B cell (primary cell): ENCODE measurements around the gene MAD1L1. TPM values are rescaled to one million over a fixed set of nuclear protein-coding genes. Genes with fewer than 3 reads are reported as not detected.
"Not testable (repeated sequence)": the region's sequence is repeated elsewhere in the genome, so short reads cannot be mapped to it uniquely, and the experiment has no call there.

Source experiments
- ATAC-seq: fragments of 200-7000 bp; cut with Tn5 transposase; one replicate; pipeline ENCODE4 v1.10.0; 2021; ENCODE audit warnings: low read depth, mild to moderate bottlenecking, moderate number of reproducible peaks, moderate library complexity
- CTCF ChIA-PET: fragments of 350-600 bp; sonication (Branson Sonifier 250); formaldehyde crosslinking; loops from one replicate; lab custom pipeline; 2021; ENCODE audit warnings: antibody characterized with exemption, inconsistent platforms; lab: Charles Lee
- POLR2A ChIA-PET: fragments of 350-600 bp; sonication (Branson Sonifier 250); formaldehyde crosslinking; loops from one replicate; lab custom pipeline; 2021; ENCODE audit warnings: antibody characterized with exemption; lab: Charles Lee
- DNase-seq: peaks from one replicate; pipeline ENCODE4 v3.0.0; 2013
- H2AFZ ChIP-seq: 2 replicates; pipeline ENCODE4 v1.6.1; 2012; ENCODE audit warnings: mild to moderate bottlenecking, low read depth, low read length; ENCODE audit not compliant: insufficient read depth, poor library complexity, severe bottlenecking
- H3K27ac ChIP-seq, 2 donors: 1 replicate in 1 of 2; 2 replicates in 1 of 2; pipeline ENCODE4 v1.5.1; 2012 to 2013; ENCODE audit warnings: low read length in 2 of 2, mild to moderate bottlenecking in 2 of 2, moderate library complexity in 1 of 2
- H3K27me3 ChIP-seq, 4 experiments: fragments of 200-600 bp in 1 of 4; sonication (generic) in 1 of 4; replicated peaks in 1 of 4; 1 replicate in 2 of 4; 2 replicates in 2 of 4; pipeline versions ENCODE4 v1.6.1 to v1.7.0; 2013 to 2016; ENCODE audit warnings: low read length in 3 of 4, mild to moderate bottlenecking in 2 of 4, mixed read lengths in 1 of 4, moderate library complexity in 1 of 4; ENCODE audit not compliant: insufficient read depth in 4 of 4, control insufficient read depth in 3 of 4; ENCODE audit errors: control extremely low read depth in 1 of 4
- H3K36me3 ChIP-seq, 2 experiments: replicated peaks in 1 of 2; 1 replicate in 1 of 2; 2 replicates in 1 of 2; pipeline versions ENCODE4 v1.6.1 to v1.7.1; 2013; ENCODE audit warnings: low read length in 1 of 2; ENCODE audit not compliant: insufficient read depth in 2 of 2, control insufficient read depth in 1 of 2; ENCODE audit errors: control extremely low read depth in 1 of 2, extremely low read depth in 1 of 2
- H3K4me1 ChIP-seq, 2 donors: fragments of 200-600 bp in 1 of 2; sonication (generic) in 1 of 2; 1 replicate in 1 of 2; 2 replicates in 1 of 2; pipeline versions ENCODE4 v1.5.1 to v1.6.1; 2013 to 2017; ENCODE audit warnings: low read length in 2 of 2; ENCODE audit not compliant: control insufficient read depth in 2 of 2, insufficient read depth in 2 of 2
- H3K4me2 ChIP-seq: replicated peaks from 2 replicates; pipeline ENCODE3; 2012; ENCODE audit warnings: mild to moderate bottlenecking, low read depth, low read length; ENCODE audit not compliant: poor library complexity, severe bottlenecking
- H3K4me3 ChIP-seq, 5 experiments: fragments of 200-600 bp in 1 of 5; sonication (generic) in 1 of 5; 1 replicate in 3 of 5; 2 replicates in 2 of 5; pipeline versions ENCODE4 v1.5.1 to v1.7.0; 2011 to 2016; ENCODE audit warnings: low read length in 4 of 5, mild to moderate bottlenecking in 4 of 5, low read depth in 2 of 5, control low read depth in 1 of 5, moderate library complexity in 1 of 5; ENCODE audit not compliant: insufficient read depth in 1 of 5; ENCODE audit errors: control extremely low read depth in 1 of 5, extremely low read depth in 1 of 5
- H3K79me2 ChIP-seq: fragments of 200-600 bp; sonication (generic); one replicate; pipeline ENCODE4 v1.6.0; 2016; ENCODE audit warnings: low read length; ENCODE audit not compliant: control insufficient read depth, insufficient read depth
- H3K9ac ChIP-seq: fragments of 200-600 bp; sonication (generic); 2 replicates; pipeline ENCODE4 v1.6.1; 2017; ENCODE audit warnings: mild to moderate bottlenecking, low read length, moderate library complexity
- H3K9me3 ChIP-seq, 3 donors: one replicate each; pipeline versions ENCODE4 v1.6.1 to v1.7.1; 2013; ENCODE audit warnings: low read length in 2 of 3; ENCODE audit not compliant: control insufficient read depth in 2 of 3, insufficient read depth in 1 of 3; ENCODE audit errors: control extremely low read depth in 1 of 3
- H4K20me1 ChIP-seq: 2 replicates; pipeline ENCODE4 v1.6.0; 2012; ENCODE audit warnings: mild to moderate bottlenecking, low read length; ENCODE audit not compliant: insufficient read depth, control insufficient read depth, poor library complexity, severe bottlenecking
- H3K27ac Mint-ChIP-seq: one replicate; pipeline ENCODE4 v1.8.0; 2021; ENCODE audit warnings: mixed read lengths
- H3K27me3 Mint-ChIP-seq: one replicate; pipeline ENCODE4 v1.8.0; 2021; ENCODE audit warnings: mixed read lengths
- H3K4me1 Mint-ChIP-seq: one replicate; pipeline ENCODE4 v1.8.0; 2021; ENCODE audit warnings: mixed read lengths
- H3K4me3 Mint-ChIP-seq: one replicate; pipeline ENCODE4 v1.8.0; 2021; ENCODE audit warnings: mixed read lengths
- H3K9me3 Mint-ChIP-seq: one replicate; pipeline ENCODE4 v1.8.0; 2022; ENCODE audit warnings: mixed read lengths; ENCODE audit not compliant: insufficient read depth
- CTCF ChIP-seq: fragments of 200-600 bp; IDR thresholded peaks from one replicate; pipeline ENCODE4 v1.8.0; 2022; ENCODE audit warnings: antibody characterized with exemption, mild to moderate bottlenecking
- EZH2 ChIP-seq: IDR thresholded peaks from 2 replicates; pipeline ENCODE4 v1.6.1; 2012; ENCODE audit warnings: borderline replicate concordance, low read depth, mild to moderate bottlenecking, moderate library complexity, low read length; ENCODE audit not compliant: insufficient read depth, poor library complexity, severe bottlenecking
- WGBS: methylation state at CpG from one replicate; pipeline ENCODE4 v1.1.5; 2013; ENCODE audit warnings: missing lambda C conversion rate; ENCODE audit not compliant: insufficient coverage; 5-methylcytosine and 5-hydroxymethylcytosine counted together
- intact Hi-C: fragments of 100-400 bp; cut with micrococcal nuclease; formaldehyde crosslinking; loops from one replicate; pipeline ENCODE4 v1.10.0; 2022
- polyA plus RNA-seq: library from polyadenylated mRNA; depleted of rRNA; stranded (reverse); fragments of >200 nt; gene quantifications from 2 replicates; pipeline ENCODE4 v1.2.3, GENCODE V29; 2012
- total RNA-seq, 2 donors: library from RNA; stranded (reverse); fragments of 120-200 nt in 1 of 2; gene quantifications; 1 replicate in 1 of 2; 2 replicates in 1 of 2; pipeline versions ENCODE4 v1.2.3 to v1.2.4, GENCODE V29; 2013 to 2022

MAD1L1 gene
- total and polyA plus RNA-seq, 2 donors (not counting 1 experiment from before 2014, with no cell fraction given), result 86.7 to 110 TPM

- ATAC-seq (no peak), DNase-seq (no peak)
- POLR2A ChIA-PET, result no interaction called here
- Histone ChIP-seq H3K9me3 (peaks cover 0 to 4% (median 0%) of the 10 kb centered on the region in 3 donors), H3K79me2 (peaks cover 52% of the 10 kb centered on the region), H3K4me1 (peaks cover 29 to 33% of the 10 kb centered on the region in 2 donors), H3K4me2 (no peak overlapping the region), H3K27ac (no peak overlapping the region), H4K20me1 (peaks cover 54% of the 10 kb centered on the region), H3K27me3 (no peaks in the 10 kb centered on the region), H3K4me3 (no peak overlapping the region), H3K36me3 (peaks cover 3 to 38% of the 10 kb centered on the region in 2 experiments), H3K9ac (no peak overlapping the region), H2AFZ (no peak overlapping the region)
- Mint-ChIP-seq H3K27ac (no peak overlapping the region), H3K27me3 (no peaks in the 10 kb centered on the region), H3K9me3 (no peaks in the 10 kb centered on the region), H3K4me1 (peaks cover 43% of the 10 kb centered on the region), H3K4me3 (no peak overlapping the region)
- no peak for TF ChIP-seq EZH2
- no peak for TF ChIP-seq CTCF
- WGBS, result 91% methylated on average over 18 of the region's 36 CpGs
- intact Hi-C loops, result no loop called here
- CTCF ChIA-PET, result no interaction called here
Measured at GRCh38 chr7:1930381-1931065, 302.2 kb downstream of the MAD1L1 start.

- intact Hi-C loops, result loop anchor here (10.0 kb wide), 2 partner anchors 145 to 175 kb away; no protein-coding TSS in a partner anchor
- DNase-seq, H3K27me3 Mint-ChIP-seq, H3K27ac Mint-ChIP-seq, H3K9me3 Mint-ChIP-seq, H3K9me3 ChIP-seq, H2AFZ ChIP-seq, H3K4me3 Mint-ChIP-seq, H3K4me2 ChIP-seq, H3K27me3 ChIP-seq, H3K4me3 ChIP-seq, ATAC-seq, H3K27ac ChIP-seq, CTCF ChIA-PET, H3K9ac ChIP-seq: not testable (repeated sequence)
- peaks cover 50% of the 10 kb centered on the region for H3K4me1 Mint-ChIP-seq
- 98% methylated on average over 20 of the region's 29 CpGs for WGBS
- Histone ChIP-seq H3K36me3 (peaks cover 3 to 31% of the 10 kb centered on the region in 2 experiments), H3K4me1 (peaks cover 37 to 41% of the 10 kb centered on the region in 2 donors), H4K20me1 (peaks cover 53% of the 10 kb centered on the region), H3K79me2 (peaks cover 50% of the 10 kb centered on the region)
- POLR2A ChIA-PET, result interaction anchor here (0.6 kb wide), 1 partner anchor 304 kb away, joined by 3 read pairs; no protein-coding TSS in a partner anchor
Measured at GRCh38 chr7:1929349-1929925, 303.3 kb downstream of the MAD1L1 start.
